Hepatocyte (in vitro differentiated cells): Measurements from ENCODE around the gene ZNF525.

Experiments
- EZH2 ChIP-seq: fragments of 200-600 bp; sonication (generic); IDR thresholded peaks from 2 replicates; pipeline ENCODE4 v1.6.1; 2016; ENCODE audit warnings: antibody characterized with exemption, mild to moderate bottlenecking, borderline replicate concordance
- EZH2phosphoT487 ChIP-seq: fragments of 200-600 bp; sonication (generic); IDR thresholded peaks from one replicate; pipeline ENCODE4 v1.6.1; 2018; ENCODE audit warnings: antibody characterized with exemption, mild to moderate bottlenecking, low read depth, moderate library complexity; ENCODE audit not compliant: unreplicated experiment, severe bottlenecking
- TF ChIP-seq, protein P1 (sequence below): fragments of 200-600 bp; sonication (generic); IDR thresholded peaks from 2 replicates; pipeline ENCODE4 v1.5.1; 2016; ENCODE audit warnings: antibody characterized with exemption, mild to moderate bottlenecking; ENCODE audit not compliant: poor library complexity

- TF ChIP-seq, protein P1, sequence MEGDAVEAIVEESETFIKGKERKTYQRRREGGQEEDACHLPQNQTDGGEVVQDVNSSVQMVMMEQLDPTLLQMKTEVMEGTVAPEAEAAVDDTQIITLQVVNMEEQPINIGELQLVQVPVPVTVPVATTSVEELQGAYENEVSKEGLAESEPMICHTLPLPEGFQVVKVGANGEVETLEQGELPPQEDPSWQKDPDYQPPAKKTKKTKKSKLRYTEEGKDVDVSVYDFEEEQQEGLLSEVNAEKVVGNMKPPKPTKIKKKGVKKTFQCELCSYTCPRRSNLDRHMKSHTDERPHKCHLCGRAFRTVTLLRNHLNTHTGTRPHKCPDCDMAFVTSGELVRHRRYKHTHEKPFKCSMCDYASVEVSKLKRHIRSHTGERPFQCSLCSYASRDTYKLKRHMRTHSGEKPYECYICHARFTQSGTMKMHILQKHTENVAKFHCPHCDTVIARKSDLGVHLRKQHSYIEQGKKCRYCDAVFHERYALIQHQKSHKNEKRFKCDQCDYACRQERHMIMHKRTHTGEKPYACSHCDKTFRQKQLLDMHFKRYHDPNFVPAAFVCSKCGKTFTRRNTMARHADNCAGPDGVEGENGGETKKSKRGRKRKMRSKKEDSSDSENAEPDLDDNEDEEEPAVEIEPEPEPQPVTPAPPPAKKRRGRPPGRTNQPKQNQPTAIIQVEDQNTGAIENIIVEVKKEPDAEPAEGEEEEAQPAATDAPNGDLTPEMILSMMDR, result no peak
- TF ChIP-seq EZH2, result no peak
- no peak for TF ChIP-seq EZH2phosphoT487
Measured at GRCh38 chr19:53389571-53389970, 24.1 kb downstream of the ZNF525 start.
